Skin of body (tissue), 2 donors: Measurements from ENCODE around the gene INF2. TPM values are rescaled to one million over a fixed set of nuclear protein-coding genes. Genes with fewer than 3 reads are reported as not detected.
"Not testable (repeated sequence)": the region's sequence is repeated elsewhere in the genome, so short reads cannot be mapped to it uniquely, and the experiment has no call there.

Experiments
- DNase-seq: peaks from one replicate; lab custom pipeline; 2025; lab: John Stamatoyannopoulos, UW
- total RNA-seq: library from RNA; depleted of rRNA; stranded (reverse); fragments of >200 nt; gene quantifications from one replicate; pipeline ENCODE4 v1.2.3, GENCODE V29; 2014

Gene INF2
- 25.7 TPM for total RNA-seq

DNA sequence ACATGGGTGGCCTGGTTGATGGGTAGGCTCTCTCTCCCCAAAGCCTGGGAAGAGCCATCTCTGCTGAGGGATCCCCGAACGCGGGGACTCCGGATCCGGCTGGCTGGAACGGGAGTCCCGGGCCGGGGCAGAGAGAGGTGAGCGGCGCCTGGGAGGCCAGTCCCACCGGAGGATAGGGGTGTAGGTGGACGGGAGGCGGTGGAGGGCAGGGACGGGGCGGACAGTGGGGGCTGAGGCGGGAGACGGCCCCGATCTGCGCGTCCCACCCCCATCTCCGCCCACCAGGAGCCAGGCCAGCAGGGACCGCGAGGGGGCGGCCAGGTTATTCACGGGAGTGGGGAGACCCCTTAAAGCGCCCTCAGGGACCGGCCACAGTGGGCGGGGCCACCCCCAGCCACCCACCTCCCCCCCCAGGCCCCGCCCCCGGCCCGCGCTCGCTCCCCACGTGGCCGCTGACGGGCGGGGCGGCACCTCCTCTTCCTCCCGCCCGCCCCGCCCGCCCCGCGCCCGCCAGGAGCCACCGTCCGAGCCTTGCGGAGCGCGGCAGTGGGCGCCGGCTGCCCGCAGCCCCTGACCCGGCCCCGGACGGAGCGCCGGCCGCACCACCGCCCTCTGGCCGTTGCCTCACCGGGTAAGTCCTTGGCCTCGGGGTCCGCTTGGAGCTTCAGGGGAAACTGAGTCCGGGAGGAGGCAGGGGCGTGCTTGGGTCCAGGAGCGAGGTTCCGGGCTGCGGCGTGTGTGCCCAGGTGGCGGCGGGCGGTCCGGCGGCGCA is at the start of gene INF2:
TSS of gene INF2 (plus strand) at position 510 of the 772 bp plus-strand sequence. CDS start 11,748 bp downstream, outside the sequence.
- DNase-seq: no peak

DNA sequence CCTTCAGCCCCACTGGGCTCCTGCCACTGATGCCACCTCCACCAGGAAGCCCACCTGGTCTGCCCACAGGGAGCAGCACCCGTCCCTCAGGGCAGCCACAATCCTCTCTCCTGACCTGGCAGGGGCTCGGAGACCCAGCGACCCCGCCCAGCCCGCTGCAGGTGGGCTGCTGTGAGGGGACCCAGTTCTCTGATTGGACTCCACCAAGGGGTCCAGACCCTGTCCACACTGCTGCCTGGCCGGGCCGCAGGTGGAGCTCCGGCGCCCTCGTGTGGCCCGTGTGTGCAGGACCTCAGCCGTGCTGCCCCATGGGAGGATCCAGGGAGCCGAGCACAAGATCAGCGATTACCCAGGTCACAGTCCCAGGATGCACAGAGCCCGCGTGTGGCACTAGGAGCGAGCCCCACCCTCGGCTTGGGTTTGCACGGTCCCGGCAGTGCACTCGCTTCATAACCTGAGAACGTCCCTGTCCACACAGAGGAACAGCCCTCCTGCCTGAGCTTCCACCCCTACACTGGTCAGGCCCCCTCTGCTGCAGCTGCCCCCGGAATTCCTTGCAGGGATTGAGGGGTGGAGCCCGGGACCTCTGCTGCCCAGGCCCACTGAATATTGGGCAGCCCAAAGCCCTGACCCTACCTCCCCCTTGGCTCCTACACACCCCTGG is 49.4 kb upstream of the INF2 start:
- DNase-seq: no peak

DNA sequence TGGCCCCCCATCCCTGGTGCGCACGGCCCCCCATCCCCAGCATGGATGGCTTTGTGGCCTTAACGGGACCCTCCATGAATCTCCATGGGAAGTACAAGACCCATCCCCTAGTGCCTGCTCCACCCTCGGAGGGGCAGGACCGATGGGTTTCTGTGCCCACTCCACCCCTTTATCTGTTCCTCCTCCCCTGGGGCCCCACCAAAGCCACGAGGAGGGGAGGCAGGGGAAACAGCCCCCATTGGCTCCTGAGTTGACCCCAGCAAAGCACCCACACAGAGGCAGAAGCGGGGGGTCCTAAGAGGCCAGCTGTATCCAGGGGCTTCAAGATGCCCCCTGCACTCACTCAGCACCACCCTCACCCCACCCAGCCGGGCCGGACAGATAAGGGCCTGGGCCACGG is 48.7 kb upstream of the INF2 start:
- no peak for DNase-seq

DNA sequence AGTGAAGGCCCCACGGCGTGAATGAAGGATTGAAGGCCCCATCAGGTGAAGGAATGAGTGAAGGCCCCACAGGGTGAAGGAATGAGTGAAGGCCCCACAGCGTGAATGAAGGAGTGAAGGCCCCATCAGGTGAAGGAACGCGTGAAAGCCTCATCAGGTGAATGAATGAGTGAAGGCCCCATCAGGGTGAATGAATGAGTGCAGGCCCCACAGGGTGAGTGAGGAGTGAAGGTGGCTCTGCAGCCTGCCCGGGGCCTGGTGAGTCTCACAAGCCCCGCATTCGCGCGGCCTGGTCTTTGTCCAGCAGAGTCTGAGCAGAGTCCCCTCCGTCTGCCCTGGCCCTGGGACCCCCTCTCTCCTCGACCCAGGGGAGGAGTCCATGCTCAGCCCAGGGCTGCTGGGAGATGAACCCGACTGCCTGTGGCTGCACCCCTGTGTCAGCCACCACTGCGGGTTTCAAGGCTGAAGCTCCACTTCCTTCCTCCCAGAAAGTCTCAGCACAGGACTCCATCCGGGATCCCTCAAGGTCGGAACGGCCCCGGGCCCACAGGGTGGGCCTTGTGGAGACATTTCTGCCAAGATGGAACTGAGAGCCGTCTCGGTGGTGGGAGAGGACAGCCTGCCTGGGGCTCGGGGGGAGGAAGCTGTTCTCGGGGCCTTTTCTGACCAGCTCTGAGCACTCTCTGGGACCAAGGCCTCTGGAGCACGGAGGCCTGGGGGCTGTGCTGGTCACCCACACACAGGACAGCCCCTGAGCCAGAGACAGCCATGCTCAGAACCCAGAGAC is 47.5 kb upstream of the INF2 start:
- DNase-seq: no peak

GRCh38 chr14:104642540-104642868 is 46.9 kb upstream of the INF2 start:
- no peak for DNase-seq

GRCh38 chr14:104643306-104643705 is 46.1 kb upstream of the INF2 start:
- no peak for DNase-seq

- DNase-seq: no peak
Observed at GRCh38 chr14:104644091-104644635, 45.3 kb upstream of the INF2 start.

- DNase-seq: no peak
Observed at GRCh38 chr14:104644656-104645378, 44.6 kb upstream of the INF2 start.

DNA sequence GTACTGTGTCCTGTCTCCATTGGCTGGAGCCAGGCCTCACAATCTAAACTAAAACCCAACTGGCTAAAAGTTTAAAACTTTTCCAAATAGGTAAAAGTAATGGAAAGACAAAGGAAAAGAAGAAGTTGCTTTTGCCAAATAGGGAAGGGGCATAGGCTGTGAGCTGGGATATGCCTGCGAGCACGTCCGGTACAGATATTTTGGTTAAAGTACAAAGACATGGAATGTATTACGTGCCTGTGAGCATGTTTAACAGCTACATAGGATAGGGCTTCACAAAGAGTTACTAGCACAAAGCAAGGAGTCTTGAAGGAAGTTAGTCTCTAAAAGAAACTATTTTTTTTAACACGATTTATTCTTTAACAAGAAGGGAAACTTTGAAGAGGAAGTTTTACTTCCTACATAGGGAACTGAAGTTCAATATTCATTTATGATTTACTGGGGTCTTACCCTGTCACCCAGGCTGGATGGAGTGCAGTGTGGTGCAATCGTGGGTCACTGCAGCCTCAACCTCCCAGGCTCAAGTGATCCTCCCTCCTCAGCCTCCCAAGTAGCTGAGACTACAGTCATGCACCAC is 41.9 kb upstream of the INF2 start:
- DNase-seq: no peak

GRCh38 chr14:104650057-104650980 is 39.1 kb upstream of the INF2 start:
- peak; percentile 16 for DNase-seq

- no peak for DNase-seq
Observed at GRCh38 chr14:104650981-104651875, 38.2 kb upstream of the INF2 start.

DNA sequence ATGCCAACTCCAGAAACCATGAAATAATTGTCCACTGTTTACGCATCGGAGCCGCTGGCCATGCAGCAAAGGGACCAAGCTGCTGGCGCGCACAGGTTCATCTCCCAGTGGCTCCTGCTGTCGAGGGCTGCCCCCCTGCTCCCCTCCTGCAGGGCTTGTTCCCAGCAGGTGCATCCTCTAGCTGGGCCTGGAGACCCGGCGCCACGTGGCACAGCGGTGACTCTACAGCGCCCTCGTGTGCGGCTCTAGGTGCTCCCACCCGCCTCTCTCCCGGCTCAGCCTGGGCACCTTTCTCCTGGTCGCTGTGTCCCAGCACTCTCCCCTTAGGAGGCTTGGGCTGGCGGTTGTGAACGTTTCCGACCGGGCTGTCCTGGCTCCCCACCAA is 37.5 kb upstream of the INF2 start:
- no peak for DNase-seq

DNA sequence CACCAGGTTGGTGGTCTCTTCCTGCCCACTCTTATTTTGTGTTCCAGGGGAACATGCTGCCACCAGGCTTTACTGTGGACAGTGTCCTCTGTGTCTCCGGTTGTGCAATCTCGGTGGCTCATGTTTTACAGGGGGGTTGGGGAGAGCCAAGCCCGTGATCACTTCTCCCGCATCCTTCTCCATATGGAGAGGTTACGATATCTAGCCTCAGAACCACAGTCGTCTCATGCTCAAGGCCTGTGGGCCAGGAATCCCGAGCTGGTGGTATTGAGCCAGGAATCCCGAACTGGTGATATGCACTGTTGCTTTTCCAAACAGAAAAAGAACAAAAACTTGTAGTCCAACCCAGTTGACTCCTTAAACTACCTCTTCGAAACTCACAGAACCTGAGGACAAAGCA is 37.0 kb upstream of the INF2 start:
- no peak for DNase-seq

DNA sequence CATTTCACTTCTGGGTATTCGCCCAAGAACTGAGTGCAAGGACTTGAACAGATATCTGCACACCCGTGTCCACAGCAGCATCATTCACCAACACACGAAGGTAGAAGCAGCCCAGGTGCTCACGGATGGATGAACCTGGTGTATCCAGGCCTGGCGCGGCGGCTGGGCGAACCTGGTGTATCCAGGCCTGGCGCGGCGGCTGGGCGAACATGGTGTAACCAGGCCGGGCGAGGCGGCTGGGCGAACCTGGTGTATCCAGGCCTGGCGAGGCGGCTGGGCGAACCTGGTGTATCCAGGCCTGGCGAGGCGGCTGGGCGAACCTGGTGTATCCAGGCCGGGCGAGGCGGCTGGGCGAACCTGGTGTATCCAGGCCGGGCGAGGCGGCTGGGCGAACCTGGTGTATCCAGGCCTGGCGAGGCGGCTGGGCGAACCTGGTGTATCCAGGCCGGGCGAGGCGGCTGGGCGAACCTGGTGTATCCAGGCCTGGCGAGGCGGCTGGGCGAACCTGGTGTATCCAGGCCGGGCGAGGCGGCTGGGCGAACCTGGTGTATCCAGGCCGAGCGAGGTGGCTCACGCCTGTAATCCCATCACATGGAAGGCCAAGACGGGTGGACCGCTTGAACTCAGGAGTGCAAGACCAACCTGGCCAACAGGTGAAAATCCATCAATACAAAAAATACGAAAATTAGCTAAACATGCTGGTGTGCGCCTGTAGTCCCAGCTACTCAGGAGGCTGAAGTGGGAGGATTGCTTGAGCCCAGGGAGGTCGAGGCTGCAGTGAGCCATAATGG is 36.1 kb upstream of the INF2 start:
- DNase-seq: not testable (repeated sequence)

DNA sequence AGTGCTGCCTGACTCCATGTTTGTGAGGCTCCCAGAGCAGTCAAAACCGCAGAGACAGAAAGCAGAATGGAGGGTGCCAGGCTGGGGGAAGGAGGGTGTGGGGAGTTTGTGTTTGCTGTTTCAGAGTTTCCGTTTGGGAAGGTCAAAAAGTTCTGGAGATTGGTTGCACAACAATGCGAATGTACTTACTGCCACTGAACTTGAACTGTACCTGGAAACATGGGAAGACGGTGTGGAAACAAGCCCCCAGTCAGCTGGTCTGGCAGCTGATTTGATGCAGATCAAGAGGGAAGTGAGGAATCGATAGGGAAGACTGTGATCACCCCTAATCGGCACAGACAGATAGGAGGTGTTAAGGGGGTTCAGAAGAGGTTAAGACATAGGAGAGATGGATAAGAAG is 35.3 kb upstream of the INF2 start:
- no peak for DNase-seq

GRCh38 chr14:104655128-104655848 is 34.1 kb upstream of the INF2 start:
- DNase-seq: no peak

- no peak for DNase-seq
Observed at GRCh38 chr14:104656014-104656714, 33.3 kb upstream of the INF2 start.
